AG20443 (cell line): ENCODE measurements around the gene TAF4.
"Not testable (repeated sequence)": the region's sequence is repeated elsewhere in the genome, so short reads cannot be mapped to it uniquely, and the experiment has no call there.

ENCODE experiments used
- DNase-seq: peaks from one replicate; pipeline ENCODE4 v3.0.0; 2012; ENCODE audit warnings: low spot score, mixed read lengths

Gene TAF4

GRCh38 chr20:62065674-62066338 is at the start of gene TAF4:
Gene TAF4 (minus strand): TSS chr20:62065881. CDS start chr20:62065810, 71 bp downstream.
- peak; percentile 100 for DNase-seq

- DNase-seq: no peak
These were observed 49.2 kb upstream of the TAF4 start for GRCh38 chr20:62114894-62115293.

- DNase-seq: no peak
These were observed 46.7 kb upstream of the TAF4 start for GRCh38 chr20:62112368-62112767.

- no peak for DNase-seq
These were observed 45.5 kb upstream of the TAF4 start for GRCh38 chr20:62111148-62111547.

GRCh38 chr20:62105592-62105991 is 39.9 kb upstream of the TAF4 start:
- no peak for DNase-seq

GRCh38 chr20:62104791-62105345 is 39.2 kb upstream of the TAF4 start:
- DNase-seq: peak; percentile 57

- no peak for DNase-seq
These were observed 38.6 kb upstream of the TAF4 start for GRCh38 chr20:62104234-62104789.

GRCh38 chr20:62103508-62104233 is 38.0 kb upstream of the TAF4 start:
- DNase-seq: no peak

GRCh38 chr20:62101078-62101477 is 35.4 kb upstream of the TAF4 start:
- DNase-seq: no peak

- no peak for DNase-seq
These were observed 32.3 kb upstream of the TAF4 start for GRCh38 chr20:62097881-62098407.

- peak; percentile 5 for DNase-seq
These were observed 31.0 kb upstream of the TAF4 start for GRCh38 chr20:62096421-62097380.

GRCh38 chr20:62089393-62089792 is 23.7 kb upstream of the TAF4 start:
- DNase-seq: no peak

GRCh38 chr20:62088258-62089127 is 22.8 kb upstream of the TAF4 start:
- DNase-seq: peak; percentile 64

- DNase-seq: no peak
These were observed 22.0 kb upstream of the TAF4 start for GRCh38 chr20:62087632-62088031.

GRCh38 chr20:62087227-62087626 is 21.5 kb upstream of the TAF4 start:
- no peak for DNase-seq

- no peak for DNase-seq
These were observed 19.5 kb upstream of the TAF4 start for GRCh38 chr20:62085206-62085605.

GRCh38 chr20:62084224-62084623 is 18.5 kb upstream of the TAF4 start:
- not testable (repeated sequence) for DNase-seq

GRCh38 chr20:62083312-62083711 is 17.6 kb upstream of the TAF4 start:
- DNase-seq: no peak

- no peak for DNase-seq
These were observed 14.7 kb upstream of the TAF4 start for GRCh38 chr20:62080249-62080990.

GRCh38 chr20:62079166-62079565 is 13.5 kb upstream of the TAF4 start:
- DNase-seq: no peak
